OCI-LY7 (cell line): ENCODE data around the gene PPARG. TPM values are rescaled to one million over a fixed set of nuclear protein-coding genes. Genes with fewer than 3 reads are reported as not detected.

Experiments used
- BruUV-seq: library from RNA; stranded (reverse); fragments of 400-500 nt; replicated peaks from 2 replicates; lab custom pipeline; 2021; lab: Mats Ljungman, UMichigan
- CTCF ChIA-PET: fragments of 300-600 bp; sonication (Branson Sonifier 250); formaldehyde crosslinking; loops from one replicate; lab custom pipeline; 2022; ENCODE audit warnings: antibody characterized with exemption; ENCODE audit not compliant: unreplicated experiment; lab: Charles Lee
- POLR2A ChIA-PET: fragments of 300-600 bp; sonication (Branson Sonifier 250); formaldehyde crosslinking; loops from one replicate; lab custom pipeline; 2022; ENCODE audit warnings: antibody characterized with exemption; lab: Charles Lee
- DNase-seq: peaks from one replicate; pipeline ENCODE4 v3.0.0-alpha.2; 2015; ENCODE audit warnings: low spot score
- H2AFZ ChIP-seq: fragments of 200-600 bp; sonication (generic), shearing (Covaris generic); 2 replicates; pipeline ENCODE4 v1.6.1; 2014; ENCODE audit warnings: mild to moderate bottlenecking, antibody characterized with exemption, low read length, moderate library complexity
- H3K27ac ChIP-seq: fragments of 200-600 bp; sonication (generic); 2 replicates; pipeline ENCODE4 v1.5.1; 2014; ENCODE audit warnings: mixed run types, low read depth, mild to moderate bottlenecking, moderate library complexity, low read length, inconsistent platforms; ENCODE audit not compliant: poor library complexity, severe bottlenecking
- H3K36me3 ChIP-seq: fragments of 200-600 bp; sonication (generic); 2 replicates; pipeline ENCODE4 v1.6.1; 2014; ENCODE audit warnings: mild to moderate bottlenecking, antibody characterized with exemption, low read length, moderate library complexity, mixed read lengths; ENCODE audit not compliant: insufficient read depth
- H3K4me1 ChIP-seq: fragments of 200-600 bp; sonication (generic); 2 replicates; pipeline ENCODE4 v1.5.1; 2014; ENCODE audit warnings: mild to moderate bottlenecking, low read length; ENCODE audit not compliant: insufficient read depth, poor library complexity, severe bottlenecking
- H3K4me2 ChIP-seq: fragments of 200-600 bp; sonication (generic); 2 replicates; pipeline ENCODE4 v1.6.1; 2014; ENCODE audit warnings: mild to moderate bottlenecking, low read length
- H3K4me3 ChIP-seq: fragments of 200-600 bp; sonication (generic); 2 replicates; pipeline ENCODE4 v1.5.1; 2014; ENCODE audit warnings: mild to moderate bottlenecking, low read depth, low read length; ENCODE audit not compliant: poor library complexity, severe bottlenecking
- H3K79me2 ChIP-seq: fragments of 200-600 bp; sonication (generic); 2 replicates; pipeline ENCODE4 v1.6.1; 2016; ENCODE audit warnings: low read depth, mild to moderate bottlenecking, low read length, moderate library complexity, mixed read lengths; ENCODE audit not compliant: insufficient read depth
- H3K9me2 ChIP-seq: fragments of 200-600 bp; sonication (generic); 2 replicates; pipeline ENCODE4 v1.6.1; 2016; ENCODE audit warnings: mild to moderate bottlenecking, low read length, mixed read lengths; ENCODE audit not compliant: insufficient read depth
- H3K9me3 ChIP-seq: fragments of 200-600 bp; sonication (generic); 2 replicates; pipeline ENCODE4 v1.6.1; 2014; ENCODE audit warnings: mild to moderate bottlenecking, mixed run types, low read length, mixed read lengths
- H4K20me1 ChIP-seq: fragments of 200-600 bp; sonication (generic); 2 replicates; pipeline ENCODE4 v1.6.1; 2014; ENCODE audit warnings: mild to moderate bottlenecking, antibody characterized with exemption, low read length, moderate library complexity, mixed read lengths; ENCODE audit not compliant: insufficient read depth
- CTCF ChIP-seq: fragments of 200-600 bp; sonication (generic); conservative IDR thresholded peaks from 2 replicates; pipeline ENCODE4 v1.5.1; 2014; ENCODE audit warnings: mild to moderate bottlenecking, antibody characterized with exemption, low read length, moderate library complexity, mixed read lengths
- EZH2phosphoT487 ChIP-seq: fragments of 200-600 bp; sonication (generic); IDR thresholded peaks from 2 replicates; pipeline ENCODE4 v1.6.1; 2018; ENCODE audit warnings: low read depth, borderline replicate concordance, mild to moderate bottlenecking, mixed run types, antibody characterized with exemption, low read length, moderate library complexity, mixed read lengths
- intact Hi-C: fragments of 100-400 bp; cut with micrococcal nuclease; formaldehyde crosslinking; loops from one replicate; pipeline ENCODE4 v1.10.0; 2022; ENCODE audit not compliant: unreplicated experiment
- total RNA-seq, 2 experiments: library from RNA; depleted of rRNA in 1 of 2; stranded (reverse); fragments of >200 nt in 1 of 2; shearing (Covaris generic) in 1 of 2; gene quantifications; 2 replicates each; pipeline ENCODE4 v1.2.3, GENCODE V29; 2014 to 2022

The PPARG gene
- total RNA-seq, 2 experiments from 2014 or later = not detected

DNA sequence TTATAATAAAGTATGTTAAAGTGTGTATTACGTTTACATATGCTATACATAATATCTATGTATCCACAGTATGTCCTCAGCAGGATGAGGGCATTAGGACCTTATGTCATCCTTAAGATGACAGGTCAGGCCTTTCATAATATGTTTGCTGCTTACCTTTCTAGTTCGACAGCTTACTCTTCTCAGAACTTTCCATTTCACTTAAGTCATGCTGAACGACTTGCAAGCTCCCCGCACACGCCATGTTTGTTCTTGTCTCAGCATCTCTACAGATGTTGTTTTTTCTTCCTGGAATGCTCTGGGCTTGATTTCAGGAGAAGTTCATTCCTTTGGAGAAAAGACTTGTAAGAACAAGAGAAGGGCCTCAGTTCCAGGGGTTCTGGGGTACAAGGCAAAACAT, 36.0 kb upstream of the PPARG start:
- no peak for TF ChIP-seq CTCF
- TF ChIP-seq EZH2phosphoT487 = no peak
- peaks cover 10% of the 10 kb centered on the region; the same call in 1 of the 2 replicates for H3K9me3 ChIP-seq
- ChIA-PET CTCF (interaction anchor here (0.5 kb wide), 1 partner anchor 11 kb away, joined by 6 read pairs; no protein-coding TSS in a partner anchor), POLR2A (no interaction called here)
- no peak for DNase-seq
- no peak overlapping the region for H3K27ac ChIP-seq
- H3K36me3 ChIP-seq = no peaks in the 10 kb centered on the region
- no peaks in the 10 kb centered on the region for H3K79me2 ChIP-seq
- no peak overlapping the region for H3K4me3 ChIP-seq
- no peaks in the 10 kb centered on the region for H3K4me1 ChIP-seq
- no peak overlapping the region for H2AFZ ChIP-seq
- intact Hi-C loops = no loop called here
- no peak overlapping the region for H3K4me2 ChIP-seq
- BruUV-seq = no TSS peak
- H3K9me2 ChIP-seq = no peaks in the 10 kb centered on the region
- no peaks in the 10 kb centered on the region for H4K20me1 ChIP-seq

GRCh38 chr3:12253516-12254343, 35.1 kb upstream of the PPARG start:
- Histone ChIP-seq H3K9me3 (peaks cover 10% of the 10 kb centered on the region; the same call in 1 of the 2 replicates), H3K4me1 (no peaks in the 10 kb centered on the region), H3K79me2 (no peaks in the 10 kb centered on the region), H3K9me2 (no peaks in the 10 kb centered on the region), H3K36me3 (no peaks in the 10 kb centered on the region), H3K4me3 (no peak overlapping the region), H4K20me1 (no peaks in the 10 kb centered on the region), H2AFZ (no peak overlapping the region), H3K27ac (no peak overlapping the region), H3K4me2 (no peak overlapping the region)
- intact Hi-C loops = no loop called here
- BruUV-seq = no TSS peak
- no peak for DNase-seq
- ChIA-PET CTCF (interaction anchor here (0.5 kb wide), 1 partner anchor 10 kb away, joined by 6 read pairs; no protein-coding TSS in a partner anchor), POLR2A (interaction anchor here (0.6 kb wide), 1 partner anchor 57 kb away, joined by 8 read pairs; no protein-coding TSS in a partner anchor)
- TF ChIP-seq EZH2phosphoT487 (no peak), CTCF (no peak)

DNA sequence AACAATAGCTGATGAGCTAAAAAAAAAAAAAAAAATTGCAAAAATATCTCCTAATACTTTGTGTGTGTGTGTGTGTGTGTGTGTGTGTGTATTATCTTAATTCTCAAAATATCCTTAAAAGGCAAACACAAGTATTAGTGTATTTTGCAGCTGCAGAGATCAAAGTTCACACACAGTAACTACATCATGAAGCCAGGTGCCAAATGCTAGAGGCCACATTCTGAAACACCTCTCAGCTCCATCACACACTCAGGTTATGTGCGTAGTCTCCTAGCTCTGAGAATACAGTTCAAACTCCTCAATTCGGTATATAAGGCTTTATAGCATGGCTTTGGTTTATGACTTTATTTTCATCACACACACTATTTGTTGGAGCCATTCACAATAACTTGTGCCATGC, 33.5 kb upstream of the PPARG start:
- peaks cover 3% of the 10 kb centered on the region; the same call in 1 of the 2 replicates for H3K9me3 ChIP-seq
- no peaks in the 10 kb centered on the region for H3K36me3 ChIP-seq
- no peak overlapping the region for H3K4me2 ChIP-seq
- no peak overlapping the region for H3K4me3 ChIP-seq
- no peak for DNase-seq
- no peaks in the 10 kb centered on the region for H4K20me1 ChIP-seq
- CTCF ChIA-PET = no interaction called here
- H3K27ac ChIP-seq = no peak overlapping the region
- no peak overlapping the region for H2AFZ ChIP-seq
- POLR2A ChIA-PET = interaction anchor here (0.5 kb wide), 1 partner anchor 323 kb away, joined by 3 read pairs; no protein-coding TSS in a partner anchor
- H3K9me2 ChIP-seq = no peaks in the 10 kb centered on the region
- no peaks in the 10 kb centered on the region for H3K4me1 ChIP-seq
- BruUV-seq = no TSS peak
- H3K79me2 ChIP-seq = no peaks in the 10 kb centered on the region
- intact Hi-C loops = no loop called here
- TF ChIP-seq EZH2phosphoT487 = no peak
- TF ChIP-seq CTCF = no peak
